ENCODE measurements around the gene GRIK5.
"Not testable (repeated sequence)": the region's sequence is repeated elsewhere in the genome, so short reads cannot be mapped to it uniquely, and the experiment has no call there.

The GRIK5 gene

DNA sequence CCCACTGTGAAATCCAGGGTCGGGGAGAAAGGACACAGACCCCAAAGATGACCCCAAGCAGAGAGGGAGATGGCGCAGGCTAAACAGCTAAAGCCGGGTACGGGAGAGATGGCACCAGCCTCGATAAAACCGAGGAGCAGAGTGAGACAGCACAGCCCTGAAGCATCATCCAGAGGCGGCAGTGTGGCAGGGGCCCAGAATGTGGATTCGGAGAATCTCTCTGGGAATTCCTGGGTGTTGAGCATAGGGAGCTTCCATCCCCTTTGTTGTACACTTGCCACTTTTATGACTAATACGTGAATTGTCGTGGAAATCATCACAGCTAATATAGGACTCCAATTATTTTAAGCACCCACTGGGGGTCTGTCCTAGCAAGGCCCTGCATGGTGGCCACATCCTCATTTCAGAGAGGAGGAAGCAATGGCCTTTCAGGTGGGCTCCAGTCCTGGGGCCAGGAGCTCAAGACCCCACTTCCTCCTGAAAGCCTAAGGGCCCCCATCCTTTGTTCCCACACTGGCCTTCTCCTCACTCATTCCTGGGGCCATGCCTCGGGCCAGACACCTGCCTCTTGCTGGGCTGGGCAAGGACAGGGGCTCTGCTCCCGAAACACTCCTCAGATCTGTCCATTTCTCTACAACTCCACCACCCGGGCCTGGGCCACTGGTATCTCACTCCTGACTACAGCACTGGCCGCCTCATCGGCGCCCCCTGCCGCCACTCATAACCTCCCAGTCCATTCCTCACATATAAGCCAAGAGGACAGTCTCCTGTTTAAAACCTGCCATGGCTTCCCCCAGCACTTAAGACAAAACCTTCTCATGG, 46.7 kb downstream of the GRIK5 start:
- peak; percentile 69 for DNase-seq (ENCODE audit: extremely low spot score)
- CTCF ChIA-PET = interaction anchor here (0.6 to 1.7 kb wide), 7 partner anchors 8 to 277 kb away, joined by 3 to 10 read pairs (median 6); no protein-coding TSS in a partner anchor
- POLR2A ChIA-PET = interaction anchor here (0.9 kb wide), 1 partner anchor 163 kb away, joined by 3 read pairs; the partner anchor contains the start of gene RPS19
- no peak for TF ChIP-seq ELF4 (IDR thresholded peaks at IDR 0.05)
- no peak for TF ChIP-seq SUZ12 (IDR thresholded peaks at IDR 0.05)
- no peak for TF ChIP-seq ARNT (IDR thresholded peaks at IDR 0.05)
- TF ChIP-seq FOXK2 (IDR thresholded peaks at IDR 0.05) = no peak
- no peak for TF ChIP-seq SP1 (IDR thresholded peaks at IDR 0.05)
- no peak for TF ChIP-seq BHLHE40 (IDR thresholded peaks at IDR 0.05; ENCODE audit: borderline replicate concordance)
- TF ChIP-seq, protein P1, sequence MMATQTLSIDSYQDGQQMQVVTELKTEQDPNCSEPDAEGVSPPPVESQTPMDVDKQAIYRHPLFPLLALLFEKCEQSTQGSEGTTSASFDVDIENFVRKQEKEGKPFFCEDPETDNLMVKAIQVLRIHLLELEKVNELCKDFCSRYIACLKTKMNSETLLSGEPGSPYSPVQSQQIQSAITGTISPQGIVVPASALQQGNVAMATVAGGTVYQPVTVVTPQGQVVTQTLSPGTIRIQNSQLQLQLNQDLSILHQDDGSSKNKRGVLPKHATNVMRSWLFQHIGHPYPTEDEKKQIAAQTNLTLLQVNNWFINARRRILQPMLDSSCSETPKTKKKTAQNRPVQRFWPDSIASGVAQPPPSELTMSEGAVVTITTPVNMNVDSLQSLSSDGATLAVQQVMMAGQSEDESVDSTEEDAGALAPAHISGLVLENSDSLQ (IDR thresholded peaks at IDR 0.05) = no peak
- TF ChIP-seq NFRKB (IDR thresholded peaks at IDR 0.05) = no peak

DNA sequence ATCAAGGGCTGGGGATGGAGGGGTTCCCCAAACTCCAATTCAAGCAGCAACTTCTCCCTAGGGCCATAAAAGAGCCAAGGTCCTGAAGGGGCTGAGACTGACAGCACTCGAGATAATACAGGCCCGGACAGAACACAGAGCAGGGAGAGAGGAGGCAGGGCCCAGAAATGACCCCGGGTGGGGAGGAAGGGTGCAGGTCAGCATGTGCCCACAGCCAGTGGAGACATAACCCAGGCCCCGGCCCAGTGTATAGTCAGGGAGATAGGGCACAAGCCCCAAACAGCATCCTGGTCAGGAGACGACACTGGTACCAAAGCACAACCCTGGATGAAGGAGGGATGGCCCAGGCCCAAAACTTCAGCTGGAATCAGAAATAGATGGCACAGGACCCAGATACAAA, 47.4 kb downstream of the GRIK5 start:
- ChIA-PET CTCF (interaction anchor here (1.0 to 1.7 kb wide), 3 partner anchors 9 to 12 kb away, joined by 6 to 10 read pairs (median 10); no protein-coding TSS in a partner anchor), POLR2A (interaction anchor here (0.9 kb wide), 1 partner anchor 163 kb away, joined by 3 read pairs; the partner anchor contains the start of gene RPS19)
- DNase-seq (ENCODE audit: extremely low spot score) = no peak
- TF ChIP-seq FOXA1 (IDR thresholded peaks at IDR 0.05) = no peak

DNA sequence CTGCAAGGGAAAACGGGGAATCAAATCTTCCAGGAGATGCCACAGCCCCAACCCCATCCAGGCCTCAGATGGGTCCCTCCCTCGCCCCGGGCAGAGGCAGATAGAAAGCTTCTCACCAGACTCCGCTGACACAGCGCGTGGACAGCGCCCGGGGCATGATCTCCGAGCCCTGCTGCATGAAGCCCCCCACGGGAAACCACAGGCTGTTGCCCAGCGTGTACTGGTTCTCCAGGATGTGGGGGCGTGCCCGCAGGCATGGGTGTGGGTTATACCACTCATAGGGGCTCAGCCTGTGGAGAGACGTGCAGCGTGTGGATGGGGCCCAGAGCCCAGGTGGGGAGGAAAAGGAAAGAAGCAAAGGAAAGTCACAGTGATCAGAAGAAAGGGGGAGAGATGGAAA, 48.8 kb downstream of the GRIK5 start:
- POLR2A ChIA-PET = no interaction called here
- TF ChIP-seq NFRKB (IDR thresholded peaks at IDR 0.05) = no peak
- no peak for TF ChIP-seq SUZ12 (IDR thresholded peaks at IDR 0.05)
- TF ChIP-seq FOXM1 (IDR thresholded peaks at IDR 0.05; ENCODE audit: borderline replicate concordance) = no peak
- no peak for TF ChIP-seq ARNT (IDR thresholded peaks at IDR 0.05)
- no peak for TF ChIP-seq ZNF384 (IDR thresholded peaks at IDR 0.05)
- TF ChIP-seq CTBP1 (IDR thresholded peaks at IDR 0.05; ENCODE audit: borderline replicate concordance) = no peak
- TF ChIP-seq FOXA1 (IDR thresholded peaks at IDR 0.05) = no peak
- TF ChIP-seq, protein P1 (IDR thresholded peaks at IDR 0.05) = no peak
- no peak for TF ChIP-seq LEF1 (IDR thresholded peaks at IDR 0.05; ENCODE audit: borderline replicate concordance)
- no peak for DNase-seq (ENCODE audit: extremely low spot score)
- CTCF ChIA-PET = no interaction called here

DNA sequence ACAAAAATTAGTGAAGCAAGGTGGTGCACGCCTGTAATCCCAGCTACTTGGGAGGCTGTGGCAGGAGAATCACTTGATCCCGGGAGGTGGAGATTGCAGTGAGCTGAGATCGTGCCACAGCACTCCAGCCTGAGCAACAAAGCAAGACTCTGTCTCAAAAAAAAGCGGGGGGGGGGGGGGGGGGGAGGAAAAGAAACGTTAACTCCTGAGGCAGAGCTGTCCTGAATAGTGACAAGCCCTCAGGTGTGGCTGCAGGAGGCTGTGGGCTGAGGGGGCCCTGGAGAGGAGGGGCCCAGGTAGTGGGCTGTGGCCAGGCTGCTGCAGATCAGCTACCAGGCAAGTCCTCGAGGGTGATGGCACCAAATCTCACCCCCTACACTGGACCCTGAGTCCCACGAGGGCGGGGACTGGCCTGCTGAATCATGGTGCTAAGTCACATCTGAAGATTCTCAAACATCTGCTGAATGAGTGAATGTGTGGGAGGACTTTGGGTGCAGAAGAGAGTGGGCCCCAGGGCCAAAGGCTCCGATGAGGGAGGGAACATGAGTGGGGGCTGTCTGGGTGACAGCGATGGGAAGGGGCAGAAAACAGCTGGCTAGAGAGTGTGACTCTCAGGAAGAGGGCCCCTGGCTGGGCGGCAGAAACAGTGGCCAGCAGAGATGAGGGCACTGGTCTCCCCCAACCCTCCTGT, 51.4 kb downstream of the GRIK5 start:
- TF ChIP-seq SUZ12 (IDR thresholded peaks at IDR 0.05) (no peak), ARNT (IDR thresholded peaks at IDR 0.05) (no peak), NFRKB (IDR thresholded peaks at IDR 0.05) (no peak), BHLHE40 (IDR thresholded peaks at IDR 0.05; ENCODE audit: borderline replicate concordance) (no peak), FOXK2 (IDR thresholded peaks at IDR 0.05) (no peak), CTBP1 (IDR thresholded peaks at IDR 0.05; ENCODE audit: borderline replicate concordance) (no peak), HDGF (IDR thresholded peaks at IDR 0.05; ENCODE audit: borderline replicate concordance) (no peak), ZNF384 (IDR thresholded peaks at IDR 0.05) (no peak), TARDBP (IDR thresholded peaks at IDR 0.05) (no peak), L3MBTL2 (conservative IDR thresholded peaks at IDR 0.05) (no peak), FOXM1 (IDR thresholded peaks at IDR 0.05; ENCODE audit: borderline replicate concordance) (no peak), LEF1 (IDR thresholded peaks at IDR 0.05; ENCODE audit: borderline replicate concordance) (no peak), FOXA1 (IDR thresholded peaks at IDR 0.05) (no peak), ELF4 (IDR thresholded peaks at IDR 0.05) (no peak), SP1 (IDR thresholded peaks at IDR 0.05) (no peak)
- TF ChIP-seq, protein P1 (IDR thresholded peaks at IDR 0.05) = no peak

DNA sequence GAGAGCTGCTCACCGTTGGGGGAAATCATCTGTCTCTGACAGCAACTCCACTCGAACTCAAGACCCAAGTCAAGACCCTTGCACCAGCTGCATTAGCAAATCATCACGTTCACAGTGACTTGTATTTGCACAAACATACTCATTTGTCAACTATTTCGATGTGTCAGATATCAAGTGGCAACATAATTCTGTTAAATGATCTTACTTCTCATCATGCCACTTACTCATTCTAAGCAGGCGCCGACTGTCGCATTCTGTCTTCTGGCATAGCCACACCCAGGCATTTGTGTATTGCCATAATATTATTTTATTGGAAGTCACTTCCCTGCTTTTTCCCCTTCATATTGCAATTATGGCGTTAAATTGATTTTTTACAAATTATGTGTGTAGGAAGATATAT, 53.0 kb downstream of the GRIK5 start:
- DNase-seq (ENCODE audit: extremely low spot score) = no peak
- ChIA-PET POLR2A (no interaction called here), CTCF (interaction anchor here (1.0 kb wide), 1 partner anchor 13 kb away, joined by 3 read pairs; no protein-coding TSS in a partner anchor)
- TF ChIP-seq CTBP1 (IDR thresholded peaks at IDR 0.05; ENCODE audit: borderline replicate concordance) = no peak
- TF ChIP-seq, protein P1 (IDR thresholded peaks at IDR 0.05) = no peak
- no peak for TF ChIP-seq LEF1 (IDR thresholded peaks at IDR 0.05; ENCODE audit: borderline replicate concordance)
- no peak for TF ChIP-seq ZNF384 (IDR thresholded peaks at IDR 0.05)
- TF ChIP-seq ELF4 (IDR thresholded peaks at IDR 0.05) = no peak
- no peak for TF ChIP-seq SUZ12 (IDR thresholded peaks at IDR 0.05)

More for the DNA sequence above, 51.4 kb downstream of the GRIK5 start:
- no peak for DNase-seq (ENCODE audit: extremely low spot score)
- ChIA-PET POLR2A (interaction anchor here (0.9 kb wide), 1 partner anchor 10 kb away, joined by 3 read pairs; no protein-coding TSS in a partner anchor), CTCF (interaction anchor here (1.3 kb wide), 1 partner anchor 10 kb away, joined by 7 read pairs; no protein-coding TSS in a partner anchor)

DNA sequence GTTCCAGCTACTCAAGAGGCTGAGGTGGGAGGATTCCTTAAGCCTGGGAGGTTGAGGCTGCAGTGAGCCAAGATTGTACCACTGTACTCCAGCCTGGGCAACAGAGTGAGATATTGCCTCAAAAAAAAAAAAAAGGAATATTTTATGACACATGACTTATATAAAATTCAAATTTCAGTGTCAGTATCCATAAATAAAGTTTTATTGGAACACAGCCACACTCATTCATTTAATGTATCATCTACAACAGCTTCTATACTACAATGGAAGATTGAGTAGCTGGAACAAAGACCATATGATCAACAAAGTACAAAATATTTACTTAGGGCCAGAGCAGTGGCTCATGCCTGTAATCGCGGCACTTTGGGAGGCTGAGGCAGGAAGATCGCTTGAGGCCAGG, 57.3 kb downstream of the GRIK5 start:
- POLR2A ChIA-PET; CTCF ChIA-PET; DNase-seq (ENCODE audit: extremely low spot score): not testable (repeated sequence)
